ENCODE results near the gene GTF2F2. TPM values are rescaled to one million over a fixed set of nuclear protein-coding genes. Genes with fewer than 3 reads are reported as not detected.

GTF2F2 gene
- total RNA-seq, 1 donor from 2014 or later, result 20.4 TPM

- DNase-seq (ENCODE audit: low spot score in 2 of 2) (no peak), FAIRE-seq (no peak)
Measured at GRCh38 chr13:45207319-45207718, 87.0 kb downstream of the GTF2F2 start.

GRCh38 chr13:45208132-45208531 is 87.8 kb downstream of the GTF2F2 start:
- DNase-seq (ENCODE audit: low spot score in 2 of 2), result no peak
- FAIRE-seq, result no peak

GRCh38 chr13:45209229-45209628 is 88.9 kb downstream of the GTF2F2 start:
- DNase-seq (ENCODE audit: low spot score in 2 of 2) (no peak), FAIRE-seq (no peak)

GRCh38 chr13:45215392-45216077 is 95.2 kb downstream of the GTF2F2 start:
- no peak for FAIRE-seq
- no peak for DNase-seq (ENCODE audit: low spot score in 2 of 2)

- no peak for FAIRE-seq
- no peak for DNase-seq (ENCODE audit: low spot score in 2 of 2)
Measured at GRCh38 chr13:45216193-45216592, 95.9 kb downstream of the GTF2F2 start.

GRCh38 chr13:45218689-45219088 is 98.4 kb downstream of the GTF2F2 start:
- no peak for FAIRE-seq
- no peak for DNase-seq (ENCODE audit: low spot score in 2 of 2)

- no peak for FAIRE-seq
- DNase-seq (ENCODE audit: low spot score in 2 of 2), result no peak
Measured at GRCh38 chr13:45219123-45219891, 99.0 kb downstream of the GTF2F2 start.

GRCh38 chr13:45219938-45220375 is 99.6 kb downstream of the GTF2F2 start:
- FAIRE-seq, result no peak
- no peak for DNase-seq (ENCODE audit: low spot score in 2 of 2)

- DNase-seq (ENCODE audit: low spot score in 2 of 2), result no peak
- no peak for FAIRE-seq
Measured at GRCh38 chr13:45220403-45220802, 100.1 kb downstream of the GTF2F2 start.

GRCh38 chr13:45222516-45222915 is 102.2 kb downstream of the GTF2F2 start:
- DNase-seq (ENCODE audit: low spot score in 2 of 2), result no peak
- no peak for FAIRE-seq

- DNase-seq (ENCODE audit: low spot score in 2 of 2) (no peak), FAIRE-seq (no peak)
Measured at GRCh38 chr13:45222919-45223318, 102.6 kb downstream of the GTF2F2 start.

- no peak for DNase-seq (ENCODE audit: low spot score in 2 of 2)
- FAIRE-seq, result no peak
Measured at GRCh38 chr13:45224176-45224575, 103.9 kb downstream of the GTF2F2 start.

GRCh38 chr13:45225370-45225769 is 105.1 kb downstream of the GTF2F2 start:
- FAIRE-seq, result no peak
- DNase-seq (ENCODE audit: low spot score in 2 of 2), result no peak

GRCh38 chr13:45226024-45226423 is 105.7 kb downstream of the GTF2F2 start:
- FAIRE-seq (no peak), DNase-seq (ENCODE audit: low spot score in 2 of 2) (no peak)

GRCh38 chr13:45228002-45228401 is 107.7 kb downstream of the GTF2F2 start:
- no peak for DNase-seq (ENCODE audit: low spot score in 2 of 2)
- no peak for FAIRE-seq

GRCh38 chr13:45229172-45229571 is 108.9 kb downstream of the GTF2F2 start:
- FAIRE-seq, result no peak

GRCh38 chr13:45231305-45231704 is 111.0 kb downstream of the GTF2F2 start:
- DNase-seq (ENCODE audit: low spot score in 2 of 2), result no peak
- no peak for FAIRE-seq

More at GRCh38 chr13:45229172-45229571, 108.9 kb downstream of the GTF2F2 start:
- DNase-seq (ENCODE audit: low spot score in 2 of 2), result no peak

- no peak for FAIRE-seq
- no peak for DNase-seq (ENCODE audit: low spot score in 2 of 2)
Measured at GRCh38 chr13:45231722-45232121, 111.4 kb downstream of the GTF2F2 start.

- FAIRE-seq, result no peak
- no peak for DNase-seq (ENCODE audit: low spot score in 2 of 2)
Measured at GRCh38 chr13:45232591-45232990, 112.3 kb downstream of the GTF2F2 start.

GRCh38 chr13:45238945-45239795 is 118.9 kb downstream of the GTF2F2 start:
- FAIRE-seq, result no peak
- no peak for DNase-seq (ENCODE audit: low spot score in 2 of 2)

- no peak for DNase-seq (ENCODE audit: low spot score in 2 of 2)
- no peak for FAIRE-seq
Measured at GRCh38 chr13:45240143-45240542, 119.8 kb downstream of the GTF2F2 start.
